ENCODE results near the gene HLA-DMB. TPM values are rescaled to one million over a fixed set of nuclear protein-coding genes. Genes with fewer than 3 reads are reported as not detected.

HLA-DMB gene
- polyA plus RNA-seq, 1 donor from 2014 or later, result 2.9 TPM

DNA sequence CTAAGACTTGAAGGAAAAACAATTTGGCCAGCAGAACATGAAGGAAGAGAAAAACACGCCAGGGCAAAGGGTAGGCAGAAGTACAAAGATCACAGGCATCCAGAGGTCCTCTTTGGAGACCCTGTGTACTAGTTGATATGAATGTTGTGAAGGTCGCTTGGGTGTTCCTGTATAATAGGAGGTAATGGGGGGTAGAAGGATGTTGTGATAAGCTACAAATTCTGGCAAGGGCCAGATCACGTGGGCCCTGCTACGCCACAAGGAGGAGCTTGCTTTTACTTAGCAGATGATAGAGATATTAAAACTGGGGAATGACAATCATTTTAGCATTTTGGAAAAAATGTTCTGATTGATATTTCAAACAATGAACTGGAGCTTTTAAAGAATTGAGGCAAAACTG, 12.9 kb upstream of the HLA-DMB start:
- Histone ChIP-seq H3K27me3 (ENCODE audit: insufficient read depth, low read depth, low read length) (no peaks in the 10 kb centered on the region), H4K20me1 (ENCODE audit: insufficient read depth) (no peaks in the 10 kb centered on the region), H3K27ac (ENCODE audit: low read length) (no peak overlapping the region), H3K4me3 (ENCODE audit: low read length) (no peak overlapping the region), H3K9me2 (ENCODE audit: insufficient read depth, low read length) (no peaks in the 10 kb centered on the region), H2AFZ (ENCODE audit: low read depth, low read length) (no peak overlapping the region), H3K36me3 (ENCODE audit: insufficient read depth, low read length) (no peaks in the 10 kb centered on the region), H3K9me3 (ENCODE audit: low read length) (no peaks in the 10 kb centered on the region), H3K9ac (ENCODE audit: low read length) (no peak overlapping the region), H3K79me2 (replicated peaks; ENCODE audit: insufficient read depth, low read length) (no peaks in the 10 kb centered on the region), H3F3A (ENCODE audit: insufficient read depth, low read length, poor library complexity, severe bottlenecking) (no peaks in the 10 kb centered on the region), H3K4me2 (ENCODE audit: low read length) (no peak overlapping the region)
- TF ChIP-seq RAD21 (conservative IDR thresholded peaks at IDR 0.05) (no peak), MXI1 (conservative IDR thresholded peaks at IDR 0.05; ENCODE audit: poor library complexity, severe bottlenecking) (no peak), CTCF (IDR thresholded peaks at IDR 0.05; ENCODE audit: poor library complexity, severe bottlenecking) (no peak)
- TF ChIP-seq, protein P1, sequence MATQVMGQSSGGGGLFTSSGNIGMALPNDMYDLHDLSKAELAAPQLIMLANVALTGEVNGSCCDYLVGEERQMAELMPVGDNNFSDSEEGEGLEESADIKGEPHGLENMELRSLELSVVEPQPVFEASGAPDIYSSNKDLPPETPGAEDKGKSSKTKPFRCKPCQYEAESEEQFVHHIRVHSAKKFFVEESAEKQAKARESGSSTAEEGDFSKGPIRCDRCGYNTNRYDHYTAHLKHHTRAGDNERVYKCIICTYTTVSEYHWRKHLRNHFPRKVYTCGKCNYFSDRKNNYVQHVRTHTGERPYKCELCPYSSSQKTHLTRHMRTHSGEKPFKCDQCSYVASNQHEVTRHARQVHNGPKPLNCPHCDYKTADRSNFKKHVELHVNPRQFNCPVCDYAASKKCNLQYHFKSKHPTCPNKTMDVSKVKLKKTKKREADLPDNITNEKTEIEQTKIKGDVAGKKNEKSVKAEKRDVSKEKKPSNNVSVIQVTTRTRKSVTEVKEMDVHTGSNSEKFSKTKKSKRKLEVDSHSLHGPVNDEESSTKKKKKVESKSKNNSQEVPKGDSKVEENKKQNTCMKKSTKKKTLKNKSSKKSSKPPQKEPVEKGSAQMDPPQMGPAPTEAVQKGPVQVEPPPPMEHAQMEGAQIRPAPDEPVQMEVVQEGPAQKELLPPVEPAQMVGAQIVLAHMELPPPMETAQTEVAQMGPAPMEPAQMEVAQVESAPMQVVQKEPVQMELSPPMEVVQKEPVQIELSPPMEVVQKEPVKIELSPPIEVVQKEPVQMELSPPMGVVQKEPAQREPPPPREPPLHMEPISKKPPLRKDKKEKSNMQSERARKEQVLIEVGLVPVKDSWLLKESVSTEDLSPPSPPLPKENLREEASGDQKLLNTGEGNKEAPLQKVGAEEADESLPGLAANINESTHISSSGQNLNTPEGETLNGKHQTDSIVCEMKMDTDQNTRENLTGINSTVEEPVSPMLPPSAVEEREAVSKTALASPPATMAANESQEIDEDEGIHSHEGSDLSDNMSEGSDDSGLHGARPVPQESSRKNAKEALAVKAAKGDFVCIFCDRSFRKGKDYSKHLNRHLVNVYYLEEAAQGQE (IDR thresholded peaks at IDR 0.05; ENCODE audit: borderline replicate concordance), result no peak

DNA sequence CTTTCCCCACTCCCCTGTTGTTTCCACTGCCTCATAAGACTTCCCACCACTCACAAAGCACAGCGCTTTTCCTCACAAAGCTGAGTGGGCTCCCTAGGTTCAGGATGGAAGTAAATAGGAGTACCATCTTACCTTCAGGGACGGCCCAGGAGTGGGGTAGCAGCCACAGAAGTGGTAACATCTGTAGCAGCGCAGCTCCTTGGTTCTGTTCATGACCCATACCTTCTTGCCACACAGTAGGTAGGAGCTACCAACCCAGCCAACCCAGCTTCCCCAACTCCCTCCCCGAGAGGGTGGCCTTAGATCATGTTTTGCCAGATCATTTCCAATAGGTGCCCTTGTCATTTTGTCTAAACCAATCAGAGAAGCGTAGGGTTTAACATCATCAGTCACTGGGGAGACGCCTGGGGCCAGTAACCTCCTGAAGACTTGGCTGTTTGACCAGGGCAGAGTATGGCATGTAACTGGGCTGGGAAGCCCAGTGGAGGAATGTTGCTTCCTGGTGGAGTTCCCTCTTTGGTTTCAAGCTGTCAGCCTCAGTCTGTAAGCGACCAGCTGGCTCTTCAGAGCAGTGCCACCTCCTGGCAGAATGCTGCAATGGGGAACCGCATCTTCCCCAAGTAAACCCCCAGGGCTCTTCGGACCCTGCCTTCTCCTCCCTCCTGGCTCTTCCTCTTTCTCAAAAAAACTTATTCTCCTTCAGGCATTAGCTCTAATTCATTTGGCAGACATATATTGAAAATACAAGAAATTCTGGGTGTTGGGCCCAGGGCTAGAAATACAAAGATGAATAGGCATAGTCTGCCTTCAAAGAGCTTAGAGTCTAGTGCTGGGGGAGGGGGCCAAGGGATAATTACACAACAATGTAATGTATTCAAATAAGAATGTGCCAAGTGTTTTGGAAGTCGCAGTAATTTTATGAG, 12.2 kb upstream of the HLA-DMB start, which contains the start of gene HLA-DMA:
HLA-DMA (minus strand) TSS at position 281 of the 923 bp plus-strand sequence; CDS start at position 220, 61 bp downstream.
- TF ChIP-seq EP300 (conservative IDR thresholded peaks at IDR 0.05; ENCODE audit: poor library complexity, severe bottlenecking), result no peak
- TF ChIP-seq CTCF (IDR thresholded peaks at IDR 0.05; ENCODE audit: poor library complexity, severe bottlenecking), result peak; percentile 58
- H4K20me1 ChIP-seq (ENCODE audit: insufficient read depth), result no peaks in the 10 kb centered on the region
- no peaks in the 10 kb centered on the region for H3K79me2 ChIP-seq (replicated peaks; ENCODE audit: insufficient read depth, low read length)
- H2AFZ ChIP-seq (ENCODE audit: low read depth, low read length), result no peak within 1 kb of the TSS
- H3K9ac ChIP-seq (ENCODE audit: low read length), result no peak within 1 kb of the TSS
- H3F3A ChIP-seq (ENCODE audit: insufficient read depth, low read length, poor library complexity, severe bottlenecking), result no peaks in the 10 kb centered on the region
- no peaks in the 10 kb centered on the region for H3K9me2 ChIP-seq (ENCODE audit: insufficient read depth, low read length)
- H3K4me2 ChIP-seq (ENCODE audit: low read length), result no peak within 1 kb of the TSS
- no peaks in the 10 kb centered on the region for H3K36me3 ChIP-seq (ENCODE audit: insufficient read depth, low read length)
- H3K27me3 ChIP-seq (ENCODE audit: insufficient read depth, low read depth, low read length), result no peaks in the 10 kb centered on the region
- H3K9me3 ChIP-seq (ENCODE audit: low read length), result no peaks in the 10 kb centered on the region
- H3K27ac ChIP-seq (ENCODE audit: low read length), result no peak within 1 kb of the TSS
- H3K4me3 ChIP-seq (ENCODE audit: low read length), result no peak within 1 kb of the TSS
